ENCODE results near the gene YTHDC1.
"Not testable (repeated sequence)": the region's sequence is repeated elsewhere in the genome, so short reads cannot be mapped to it uniquely, and the experiment has no call there.

YTHDC1 gene

GRCh38 chr4:68283714-68284113, 66.2 kb downstream of the YTHDC1 start:
- no peak for DNase-seq

GRCh38 chr4:68283095-68283494, 66.8 kb downstream of the YTHDC1 start:
- no peak for DNase-seq

DNA sequence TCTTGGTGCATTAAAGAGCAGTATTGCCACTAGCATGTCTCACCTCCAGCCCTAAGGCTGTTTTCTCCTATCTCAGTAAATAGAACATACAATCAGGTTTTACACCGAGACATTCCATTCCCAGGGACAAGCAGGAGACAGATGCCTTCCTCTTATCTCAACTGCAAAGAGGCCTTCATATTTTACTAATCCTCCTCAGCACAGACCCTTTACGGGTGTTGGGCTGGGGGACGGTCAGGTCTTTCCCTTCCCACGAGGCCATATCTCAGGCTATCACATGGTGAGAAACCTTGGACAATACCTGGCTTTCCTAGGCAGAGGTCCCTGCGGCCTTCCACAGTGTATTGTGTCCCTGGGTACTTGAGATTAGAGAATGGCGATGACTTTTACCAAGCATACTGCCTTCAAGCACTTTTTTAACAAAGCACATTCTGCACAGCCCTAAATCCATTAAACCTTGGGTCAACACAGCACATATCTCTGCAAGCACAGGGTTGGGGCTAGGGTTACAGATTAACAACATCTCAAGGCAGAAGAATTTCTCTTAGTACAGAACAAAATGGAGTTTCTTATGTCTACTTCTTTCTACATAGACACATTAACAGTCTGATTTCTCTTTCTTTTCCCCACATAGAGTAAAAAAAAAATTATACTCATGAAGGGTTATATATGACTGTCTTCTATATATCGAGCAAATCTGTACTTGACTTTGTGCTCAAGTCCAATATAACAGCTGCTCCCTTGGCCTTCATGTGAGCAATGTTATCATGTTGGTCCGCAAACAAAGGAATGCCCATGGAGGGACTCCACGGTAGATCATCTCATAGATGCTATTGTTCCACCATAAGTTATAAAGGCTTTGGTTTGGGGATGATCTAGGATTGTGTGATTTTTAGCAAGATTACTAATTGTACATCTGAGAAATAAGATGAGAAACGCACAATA, 67.8 kb downstream of the YTHDC1 start:
- DNase-seq: not testable (repeated sequence)

DNA sequence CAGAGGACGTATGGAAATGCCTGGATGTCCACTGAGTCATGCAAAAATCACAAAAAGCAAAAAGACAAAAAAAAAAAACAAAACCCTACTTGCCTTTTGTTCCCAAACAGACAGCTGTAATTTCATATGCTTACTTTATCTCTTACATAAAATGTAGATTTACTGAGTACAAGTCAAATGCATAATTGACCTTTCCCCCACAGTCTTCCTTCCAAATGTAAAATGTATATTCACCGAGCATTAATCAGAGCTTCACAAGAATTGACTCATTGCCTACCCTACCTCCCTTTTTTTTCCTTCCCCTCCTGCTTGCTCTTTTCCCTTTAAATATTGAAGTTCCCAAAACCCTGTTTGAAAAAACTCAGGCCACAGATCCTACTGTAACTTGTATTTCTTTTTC, 71.9 kb downstream of the YTHDC1 start:
- no peak for DNase-seq

DNA sequence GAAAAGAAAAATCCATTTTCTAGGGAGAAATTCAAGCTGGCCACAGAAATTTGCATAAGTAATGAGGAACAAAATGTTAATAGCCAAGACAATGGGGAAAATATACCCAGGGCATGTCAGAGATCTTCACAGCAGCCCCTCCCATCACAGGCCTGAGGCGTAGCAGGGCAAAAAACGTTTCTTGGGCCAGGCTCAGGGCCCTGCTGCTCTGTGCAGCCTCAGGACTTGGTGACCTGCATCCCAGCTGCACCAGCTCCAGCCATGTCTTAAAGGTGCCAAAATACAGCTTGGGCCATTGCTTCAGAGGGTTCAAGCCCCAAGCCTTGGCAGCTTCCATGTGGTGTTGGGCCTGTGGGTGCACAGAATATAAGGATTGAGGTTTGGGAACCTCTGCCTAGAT, 72.3 kb downstream of the YTHDC1 start:
- no peak for DNase-seq

GRCh38 chr4:68272860-68273259, 77.0 kb downstream of the YTHDC1 start:
- DNase-seq: no peak

GRCh38 chr4:68272380-68272779, 77.5 kb downstream of the YTHDC1 start:
- DNase-seq: no peak

DNA sequence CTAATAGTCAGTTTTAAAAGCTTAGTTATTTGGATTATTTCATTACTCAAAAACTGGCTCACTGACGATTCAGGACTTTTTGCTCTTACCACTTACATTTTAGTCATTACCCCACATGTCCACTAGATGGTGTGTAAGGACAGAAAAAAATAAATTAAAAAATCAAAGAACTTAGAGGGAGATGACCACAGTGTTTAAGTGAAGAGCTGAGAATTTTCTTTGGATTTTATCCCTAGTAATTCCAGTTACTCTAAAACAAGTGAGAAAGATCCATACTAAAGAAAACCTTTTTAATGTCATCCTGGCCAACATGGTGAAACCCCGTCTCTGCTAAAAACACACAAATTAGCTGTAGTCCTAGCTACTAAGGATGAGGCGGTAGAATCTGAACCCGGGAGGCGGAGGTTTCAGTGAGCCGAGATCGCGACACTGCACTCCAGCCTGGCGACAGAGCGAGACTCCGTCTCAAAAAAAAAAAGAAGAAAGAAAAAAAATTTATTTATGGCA, 78.0 kb downstream of the YTHDC1 start:
- DNase-seq: no peak

DNA sequence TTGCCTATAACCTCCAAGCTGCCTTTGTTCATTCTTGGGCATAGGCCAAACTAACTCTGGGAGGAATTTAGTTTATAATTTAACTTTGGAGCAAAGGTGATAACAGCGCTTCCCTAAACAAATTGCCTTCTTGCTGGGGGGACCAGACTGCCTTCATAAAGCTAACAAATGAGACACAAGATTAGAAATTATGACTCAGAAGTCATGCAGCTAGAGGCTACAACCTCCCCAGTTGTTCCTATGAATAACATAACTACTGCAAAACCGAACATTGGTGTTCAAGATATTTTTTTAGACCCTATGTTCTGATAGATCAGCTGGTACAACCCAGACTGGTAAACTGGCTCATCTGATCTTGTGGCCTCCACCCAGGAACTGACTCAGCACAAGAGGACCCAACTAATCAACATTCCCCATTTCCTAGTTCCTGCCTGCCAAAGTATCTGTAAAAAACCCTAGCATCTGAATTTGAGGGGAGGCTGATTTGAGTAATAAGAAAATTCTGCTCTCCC, 82.4 kb downstream of the YTHDC1 start:
- DNase-seq: no peak

DNA sequence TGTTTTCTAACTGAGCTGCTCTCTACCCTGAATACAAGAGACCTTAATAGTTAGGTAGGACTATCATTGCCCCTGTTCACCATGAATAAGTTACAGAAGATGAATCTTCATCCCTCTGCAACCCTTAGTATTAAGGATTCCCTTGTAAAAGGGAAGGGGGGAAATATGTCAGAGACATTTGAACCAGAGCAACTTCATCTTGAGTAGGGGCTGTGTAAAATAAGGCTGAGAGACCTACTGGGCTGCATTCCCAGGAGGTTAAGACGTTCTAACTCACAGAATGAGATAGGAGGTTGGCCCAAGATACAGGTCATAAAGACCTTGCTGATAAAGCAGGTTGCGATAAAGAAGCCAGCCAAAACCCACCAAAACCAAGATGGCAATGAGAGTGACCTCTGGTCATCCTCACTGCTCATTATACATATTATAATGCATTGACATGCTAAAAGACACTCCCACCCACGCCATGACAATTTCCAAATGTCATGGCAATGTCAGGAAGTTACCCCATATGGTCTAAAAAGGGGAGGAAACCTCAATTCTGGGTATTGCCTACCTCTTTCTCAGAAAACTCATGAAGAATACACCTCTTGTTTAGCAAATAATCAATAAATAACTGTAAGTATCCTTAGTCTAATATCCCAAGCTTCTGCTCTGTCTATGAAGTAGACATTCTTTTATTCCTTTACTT, 84.9 kb downstream of the YTHDC1 start:
- no peak for DNase-seq

Measured in NCI-H1436 treated with DMSO at 0.1 percent for 48 hours (cell line).